AG09319 (cell line): ENCODE results near the gene CMTM2.
"Not testable (repeated sequence)": the region's sequence is repeated elsewhere in the genome, so short reads cannot be mapped to it uniquely, and the experiment has no call there.

ENCODE experiments used
- DNase-seq: peaks from one replicate; pipeline ENCODE4 v3.0.0-alpha.2; 2010; ENCODE audit warnings: low read depth; ENCODE audit errors: extremely low read depth
- CTCF ChIP-seq: IDR thresholded peaks from 2 replicates; pipeline ENCODE4 v1.5.1; 2011; ENCODE audit warnings: low read depth, mild to moderate bottlenecking, inconsistent platforms, low read length, moderate library complexity

CMTM2 gene

DNA sequence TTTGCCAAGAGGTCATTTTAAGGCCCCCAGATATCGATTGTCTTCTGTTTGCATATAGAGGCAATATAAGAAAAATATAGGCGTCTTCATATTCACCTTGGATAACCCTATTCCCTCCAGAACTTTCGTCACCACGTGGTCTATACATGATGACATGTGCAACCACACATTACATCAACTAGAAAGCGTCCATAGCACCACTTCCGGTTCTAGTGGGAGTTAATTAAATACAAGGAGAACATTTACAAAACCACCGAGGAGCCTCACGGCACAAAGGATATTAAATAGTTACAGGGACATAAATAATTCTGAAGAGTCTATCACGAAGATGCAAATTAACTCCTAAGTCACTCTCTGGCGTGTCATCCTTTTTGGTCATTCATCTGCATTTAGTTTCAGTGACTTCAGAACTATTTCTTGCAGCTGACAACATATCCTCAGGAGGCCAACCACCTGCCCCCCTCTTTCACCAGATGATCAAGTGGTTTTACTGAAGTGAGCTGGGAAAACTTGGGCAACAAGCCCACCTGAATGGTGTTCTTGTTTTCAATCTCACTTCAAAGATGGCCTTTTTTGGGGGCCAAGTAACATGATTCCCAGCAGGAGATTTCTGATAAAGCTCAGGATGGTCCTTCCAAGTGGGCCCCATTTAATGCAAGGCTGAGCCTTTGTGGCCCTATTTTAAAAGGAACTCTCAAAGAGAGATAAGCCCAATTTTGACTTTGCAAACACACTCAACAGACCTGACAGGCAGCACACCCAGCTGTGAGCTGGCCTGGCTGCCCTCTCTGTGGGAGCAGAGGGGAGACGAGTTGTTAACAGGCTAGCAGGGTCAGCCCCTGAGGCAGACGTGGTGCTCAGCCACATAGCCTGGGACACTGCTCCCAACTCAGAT lies 40.5 kb downstream of the CMTM2 start:
- DNase-seq: no peak
- TF ChIP-seq CTCF: no peak

DNA sequence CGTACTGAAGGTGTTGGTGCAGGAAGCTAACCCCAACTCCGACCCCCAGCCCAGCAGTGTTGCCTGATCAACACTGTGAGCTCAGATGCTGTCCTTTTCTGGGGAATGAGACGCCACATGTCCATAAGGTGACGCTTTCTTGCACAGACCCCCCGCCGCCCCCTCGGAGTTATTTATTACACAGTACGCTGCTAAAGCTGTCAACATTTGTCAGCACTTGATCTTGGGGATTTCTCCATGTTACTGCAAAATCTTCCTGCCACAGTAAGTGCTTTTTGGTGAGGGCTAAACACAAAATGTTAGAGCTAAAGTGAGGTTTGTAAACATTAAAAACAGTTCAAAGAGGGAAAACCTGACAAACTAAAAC lies 41.1 kb downstream of the CMTM2 start:
- no peak for DNase-seq
- TF ChIP-seq CTCF: no peak

DNA sequence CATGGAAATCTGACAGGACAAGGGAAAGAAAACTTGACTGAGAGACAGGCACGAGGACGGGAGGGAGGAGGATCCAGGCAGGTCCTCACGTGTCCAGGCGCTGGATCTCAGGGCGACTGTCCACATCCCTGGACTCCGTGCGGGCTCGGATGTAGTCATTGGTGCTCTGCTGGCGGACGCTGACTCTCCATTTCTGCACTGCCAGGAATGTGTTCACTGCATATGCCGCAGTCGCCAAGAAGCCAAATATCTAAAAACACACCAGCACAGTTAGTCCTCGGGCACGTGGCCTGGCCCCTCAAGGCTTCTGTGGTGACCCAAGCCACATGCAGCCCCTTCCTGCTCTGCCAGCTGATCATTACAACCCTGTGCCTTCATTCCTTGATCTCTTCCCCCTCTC lies 42.7 kb downstream of the CMTM2 start:
- TF ChIP-seq CTCF: no peak
- no peak for DNase-seq

- no peak for TF ChIP-seq CTCF
- no peak for DNase-seq
Observed at GRCh38 chr16:66622863-66623262, 43.6 kb downstream of the CMTM2 start.

GRCh38 chr16:66623755-66624154 lies 44.5 kb downstream of the CMTM2 start:
- TF ChIP-seq CTCF: no peak
- no peak for DNase-seq

- not testable (repeated sequence) for DNase-seq
Observed at GRCh38 chr16:66627611-66628378, 48.5 kb downstream of the CMTM2 start.

- no peak for TF ChIP-seq CTCF
- no peak for DNase-seq
Observed at GRCh38 chr16:66629856-66630255, 50.6 kb downstream of the CMTM2 start.

- DNase-seq: not testable (repeated sequence)
Observed at GRCh38 chr16:66630561-66631260, 51.4 kb downstream of the CMTM2 start.

DNA sequence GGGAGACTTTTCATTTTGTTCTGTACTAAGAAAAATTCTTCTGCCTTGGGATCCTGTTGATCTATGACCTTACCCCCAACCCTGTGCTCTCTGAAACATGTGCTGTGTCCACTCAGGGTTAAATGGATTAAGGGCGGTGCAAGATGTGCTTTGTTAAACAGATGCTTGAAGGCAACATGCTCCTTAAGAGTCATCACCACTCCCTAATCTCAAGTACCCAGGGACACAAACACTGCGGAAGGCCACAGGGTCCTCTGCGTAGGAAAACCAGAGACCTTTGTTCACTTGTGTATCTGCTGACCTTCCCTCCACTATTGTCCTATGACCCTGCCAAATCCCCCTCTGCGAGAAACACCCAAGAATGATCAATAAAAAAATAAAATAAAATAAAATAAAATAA lies 52.3 kb downstream of the CMTM2 start:
- DNase-seq: not testable (repeated sequence)
